ENCODE results near the gene RAD51. TPM values are rescaled to one million over a fixed set of nuclear protein-coding genes. Genes with fewer than 3 reads are reported as not detected.

The RAD51 gene
- total RNA-seq, 1 experiment from 2014 or later: 30.3 TPM

DNA sequence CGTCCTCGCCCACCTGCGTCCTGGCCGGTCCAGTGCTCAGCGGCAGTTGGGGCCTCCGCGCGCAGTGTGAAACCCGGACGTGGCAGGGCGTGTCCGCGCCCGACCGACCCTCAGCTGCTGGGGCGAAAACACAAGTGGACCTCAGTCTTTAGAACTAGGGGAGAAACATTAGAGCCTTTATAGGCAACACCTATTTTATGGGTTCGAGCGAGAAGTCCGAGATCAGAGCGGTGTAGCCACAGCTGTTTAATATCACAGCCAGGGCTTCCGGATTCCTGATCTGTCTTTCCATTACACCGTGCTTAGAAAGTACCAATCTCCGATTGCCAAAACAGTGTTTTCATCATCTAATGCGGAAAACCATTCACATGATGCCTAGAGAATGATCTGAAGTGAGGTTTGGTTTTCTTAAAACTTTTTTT lies 506 bp downstream of the RAD51 start:
- no peak for TF ChIP-seq TCF7L2 (IDR thresholded peaks at IDR 0.05; ENCODE audit: low read depth, low read length)
- TF ChIP-seq SIN3A (IDR thresholded peaks at IDR 0.05; ENCODE audit: borderline replicate concordance, insufficient read depth, low read depth, low read length): peak; percentile 89; the same call in 1 of the 2 replicates
- ChIA-PET POLR2A (interaction anchor here (0.5 to 0.7 kb wide), 2 partner anchors 76 to 1012 kb away, joined by 4 to 5 read pairs; no protein-coding TSS in a partner anchor), CTCF (interaction anchor here (0.7 to 1.5 kb wide), 2 partner anchors 40 to 106 kb away, joined by 3 to 8 read pairs; no protein-coding TSS in a partner anchor)
- Histone ChIP-seq H3K4me1 (ENCODE audit: control insufficient read depth, insufficient read depth, low read length) (no peaks in the 10 kb centered on the region; the same call in 1 of the 2 replicates), H3K36me3 (ENCODE audit: control insufficient read depth, insufficient read depth, low read length) (no peaks in the 10 kb centered on the region), H3K9me3 (ENCODE audit: control insufficient read depth, insufficient read depth, low read depth, low read length) (no peaks in the 10 kb centered on the region), H3K4me3 (ENCODE audit: low read depth in 2 of 2, low read length in 2 of 2) (peak overlapping the region; percentile 80 to 97), H3K27ac (ENCODE audit: low read length) (peak overlapping the region; percentile 86), H3K27me3 (ENCODE audit: control insufficient read depth, insufficient read depth, low read length) (no peaks in the 10 kb centered on the region)
- in situ Hi-C loops (cut with HindIII; ENCODE audit: low pct_unique_long_range_greater_than_20kb, low sequenced_read_pairs): no loop called here
- DNase-seq (ENCODE audit: low read depth, low spot score) (no peak), ATAC-seq (peak; percentile 10)
- intact Hi-C loops (cut with micrococcal nuclease; ENCODE audit: unreplicated experiment): no loop called here
- BruUV-seq (replicated peaks): no TSS peak

DNA sequence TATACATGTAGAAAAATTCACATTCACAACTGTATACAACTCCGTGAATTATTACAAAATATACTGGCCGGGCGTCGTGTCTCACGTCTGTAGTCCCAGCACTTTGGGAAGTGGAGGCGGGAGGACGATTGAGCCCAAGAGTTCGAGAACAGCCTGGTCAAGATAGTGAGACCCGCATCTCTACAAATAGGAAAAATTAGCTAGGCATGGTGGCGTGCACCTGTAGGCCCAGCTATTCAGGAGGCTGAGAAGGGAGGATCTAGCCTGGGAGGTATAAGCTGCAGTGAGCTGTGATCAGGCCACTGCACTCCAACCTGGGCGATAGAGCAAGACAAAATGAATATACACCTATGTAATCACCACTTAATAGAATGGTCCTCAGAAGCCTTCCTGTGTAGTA lies 1.3 kb downstream of the RAD51 start:
- intact Hi-C loops (cut with micrococcal nuclease; ENCODE audit: unreplicated experiment): no loop called here

DNA sequence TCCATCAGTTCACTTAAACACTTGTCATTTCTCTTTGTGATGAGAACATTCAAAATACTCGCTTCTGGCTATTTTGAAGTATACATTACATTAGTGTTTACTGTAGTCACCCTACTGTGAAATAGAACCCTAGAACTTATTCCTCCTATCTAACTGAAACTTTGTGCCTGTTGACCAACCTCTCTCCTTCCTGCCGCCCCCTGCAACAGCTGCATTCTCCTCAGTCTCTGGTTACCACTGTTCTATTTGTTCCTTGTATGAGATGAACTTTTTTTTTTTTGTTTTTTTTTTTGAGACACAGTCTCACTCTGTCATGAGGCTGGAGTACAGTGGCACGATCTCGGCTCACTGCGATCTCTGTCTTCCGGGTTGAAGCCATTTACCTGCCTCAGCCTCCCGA lies 2.9 kb downstream of the RAD51 start:
- Histone ChIP-seq H3K4me1 (ENCODE audit: control insufficient read depth, insufficient read depth, low read length) (no peaks in the 10 kb centered on the region), H3K4me3 (ENCODE audit: low read depth in 2 of 2, low read length in 2 of 2) (no peak overlapping the region), H3K27me3 (ENCODE audit: control insufficient read depth, insufficient read depth, low read length) (no peaks in the 10 kb centered on the region), H3K9me3 (ENCODE audit: control insufficient read depth, insufficient read depth, low read depth, low read length) (no peaks in the 10 kb centered on the region), H3K27ac (ENCODE audit: low read length) (no peak overlapping the region), H3K36me3 (ENCODE audit: control insufficient read depth, insufficient read depth, low read length) (no peaks in the 10 kb centered on the region)
- no TSS peak for BruUV-seq (replicated peaks)
- intact Hi-C loops (cut with micrococcal nuclease; ENCODE audit: unreplicated experiment): no loop called here
- POLR2A ChIA-PET: no interaction called here
- DNase-seq (ENCODE audit: low read depth, low spot score) (no peak), ATAC-seq (no peak)
- in situ Hi-C loops (cut with HindIII; ENCODE audit: low pct_unique_long_range_greater_than_20kb, low sequenced_read_pairs): no loop called here
- CTCF ChIA-PET: interaction anchor here (0.7 kb wide), 1 partner anchor 131 kb away, joined by 6 read pairs; no protein-coding TSS in a partner anchor
- TF ChIP-seq, protein P1, sequence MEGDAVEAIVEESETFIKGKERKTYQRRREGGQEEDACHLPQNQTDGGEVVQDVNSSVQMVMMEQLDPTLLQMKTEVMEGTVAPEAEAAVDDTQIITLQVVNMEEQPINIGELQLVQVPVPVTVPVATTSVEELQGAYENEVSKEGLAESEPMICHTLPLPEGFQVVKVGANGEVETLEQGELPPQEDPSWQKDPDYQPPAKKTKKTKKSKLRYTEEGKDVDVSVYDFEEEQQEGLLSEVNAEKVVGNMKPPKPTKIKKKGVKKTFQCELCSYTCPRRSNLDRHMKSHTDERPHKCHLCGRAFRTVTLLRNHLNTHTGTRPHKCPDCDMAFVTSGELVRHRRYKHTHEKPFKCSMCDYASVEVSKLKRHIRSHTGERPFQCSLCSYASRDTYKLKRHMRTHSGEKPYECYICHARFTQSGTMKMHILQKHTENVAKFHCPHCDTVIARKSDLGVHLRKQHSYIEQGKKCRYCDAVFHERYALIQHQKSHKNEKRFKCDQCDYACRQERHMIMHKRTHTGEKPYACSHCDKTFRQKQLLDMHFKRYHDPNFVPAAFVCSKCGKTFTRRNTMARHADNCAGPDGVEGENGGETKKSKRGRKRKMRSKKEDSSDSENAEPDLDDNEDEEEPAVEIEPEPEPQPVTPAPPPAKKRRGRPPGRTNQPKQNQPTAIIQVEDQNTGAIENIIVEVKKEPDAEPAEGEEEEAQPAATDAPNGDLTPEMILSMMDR (IDR thresholded peaks at IDR 0.05): no peak
- no peak for TF ChIP-seq POLR2AphosphoS5 (IDR thresholded peaks at IDR 0.05; ENCODE audit: low read depth, low read length)
- TF ChIP-seq SIN3A (IDR thresholded peaks at IDR 0.05; ENCODE audit: borderline replicate concordance, insufficient read depth, low read depth, low read length): no peak
- TF ChIP-seq, protein P2, sequence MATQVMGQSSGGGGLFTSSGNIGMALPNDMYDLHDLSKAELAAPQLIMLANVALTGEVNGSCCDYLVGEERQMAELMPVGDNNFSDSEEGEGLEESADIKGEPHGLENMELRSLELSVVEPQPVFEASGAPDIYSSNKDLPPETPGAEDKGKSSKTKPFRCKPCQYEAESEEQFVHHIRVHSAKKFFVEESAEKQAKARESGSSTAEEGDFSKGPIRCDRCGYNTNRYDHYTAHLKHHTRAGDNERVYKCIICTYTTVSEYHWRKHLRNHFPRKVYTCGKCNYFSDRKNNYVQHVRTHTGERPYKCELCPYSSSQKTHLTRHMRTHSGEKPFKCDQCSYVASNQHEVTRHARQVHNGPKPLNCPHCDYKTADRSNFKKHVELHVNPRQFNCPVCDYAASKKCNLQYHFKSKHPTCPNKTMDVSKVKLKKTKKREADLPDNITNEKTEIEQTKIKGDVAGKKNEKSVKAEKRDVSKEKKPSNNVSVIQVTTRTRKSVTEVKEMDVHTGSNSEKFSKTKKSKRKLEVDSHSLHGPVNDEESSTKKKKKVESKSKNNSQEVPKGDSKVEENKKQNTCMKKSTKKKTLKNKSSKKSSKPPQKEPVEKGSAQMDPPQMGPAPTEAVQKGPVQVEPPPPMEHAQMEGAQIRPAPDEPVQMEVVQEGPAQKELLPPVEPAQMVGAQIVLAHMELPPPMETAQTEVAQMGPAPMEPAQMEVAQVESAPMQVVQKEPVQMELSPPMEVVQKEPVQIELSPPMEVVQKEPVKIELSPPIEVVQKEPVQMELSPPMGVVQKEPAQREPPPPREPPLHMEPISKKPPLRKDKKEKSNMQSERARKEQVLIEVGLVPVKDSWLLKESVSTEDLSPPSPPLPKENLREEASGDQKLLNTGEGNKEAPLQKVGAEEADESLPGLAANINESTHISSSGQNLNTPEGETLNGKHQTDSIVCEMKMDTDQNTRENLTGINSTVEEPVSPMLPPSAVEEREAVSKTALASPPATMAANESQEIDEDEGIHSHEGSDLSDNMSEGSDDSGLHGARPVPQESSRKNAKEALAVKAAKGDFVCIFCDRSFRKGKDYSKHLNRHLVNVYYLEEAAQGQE (IDR thresholded peaks at IDR 0.05; ENCODE audit: insufficient read depth in 1 of 2, low read depth in 2 of 2, low read length in 1 of 2): no peak
- no peak for TF ChIP-seq TCF7L2 (IDR thresholded peaks at IDR 0.05; ENCODE audit: low read depth, low read length)

More for the DNA sequence above, 1.3 kb downstream of the RAD51 start:
- POLR2A ChIA-PET: no interaction called here
- TF ChIP-seq POLR2AphosphoS5 (IDR thresholded peaks at IDR 0.05; ENCODE audit: low read depth, low read length) (no peak), TCF7L2 (IDR thresholded peaks at IDR 0.05; ENCODE audit: low read depth, low read length) (no peak)
- TF ChIP-seq, protein P2 (IDR thresholded peaks at IDR 0.05; ENCODE audit: insufficient read depth in 1 of 2, low read depth in 2 of 2, low read length in 1 of 2): no peak
- Histone ChIP-seq H3K36me3 (ENCODE audit: control insufficient read depth, insufficient read depth, low read length) (no peaks in the 10 kb centered on the region), H3K4me3 (ENCODE audit: low read depth in 2 of 2, low read length in 2 of 2) (peak overlapping the region; percentile 80 to 97), H3K9me3 (ENCODE audit: control insufficient read depth, insufficient read depth, low read depth, low read length) (no peaks in the 10 kb centered on the region), H3K27me3 (ENCODE audit: control insufficient read depth, insufficient read depth, low read length) (no peaks in the 10 kb centered on the region), H3K4me1 (ENCODE audit: control insufficient read depth, insufficient read depth, low read length) (no peaks in the 10 kb centered on the region; the same call in 1 of the 2 replicates), H3K27ac (ENCODE audit: low read length) (peak overlapping the region; percentile 86)
- CTCF ChIA-PET: no interaction called here
- ATAC-seq: no peak
- in situ Hi-C loops (cut with HindIII; ENCODE audit: low pct_unique_long_range_greater_than_20kb, low sequenced_read_pairs): no loop called here
- BruUV-seq (replicated peaks): no TSS peak
- no peak for DNase-seq (ENCODE audit: low read depth, low spot score)
